Osteoblast (primary cell): ENCODE measurements around the gene INO80B. TPM values are rescaled to one million over a fixed set of nuclear protein-coding genes. Genes with fewer than 3 reads are reported as not detected.

Experiments used
- DNase-seq: peaks from one replicate; pipeline ENCODE4 v3.0.0; 2011; ENCODE audit warnings: low spot score, mixed read lengths; ENCODE audit not compliant: insufficient read length; ENCODE audit errors: missing footprints
- H2AFZ ChIP-seq: 2 replicates; pipeline ENCODE4 v1.6.0; 2011; ENCODE audit warnings: mild to moderate bottlenecking, low read length
- H3K27ac ChIP-seq: 2 replicates; pipeline ENCODE4 v1.5.1; 2011; ENCODE audit warnings: mild to moderate bottlenecking, low read depth, low read length, moderate library complexity
- H3K27me3 ChIP-seq: 2 replicates; pipeline ENCODE4 v1.6.0; 2012; ENCODE audit warnings: mild to moderate bottlenecking, control low read depth, inconsistent platforms, low read length, moderate library complexity; ENCODE audit not compliant: insufficient read depth
- H3K36me3 ChIP-seq: 2 replicates; pipeline ENCODE4 v1.5.1; 2011; ENCODE audit warnings: mild to moderate bottlenecking, low read length, control low read depth, moderate library complexity; ENCODE audit not compliant: insufficient read depth
- H3K4me1 ChIP-seq: 2 replicates; pipeline ENCODE4 v1.5.1; 2011; ENCODE audit warnings: mild to moderate bottlenecking, low read length, control low read depth, moderate library complexity; ENCODE audit not compliant: insufficient read depth
- H3K4me2 ChIP-seq: 2 replicates; pipeline ENCODE4 v1.6.0; 2011; ENCODE audit warnings: mild to moderate bottlenecking, low read length; ENCODE audit not compliant: insufficient read depth
- H3K4me3 ChIP-seq: fragments of 200-600 bp; sonication (generic); 3 replicates; pipeline ENCODE4 v1.5.1; 2012; ENCODE audit warnings: mild to moderate bottlenecking, low read length, inconsistent platforms; ENCODE audit not compliant: insufficient read depth
- H3K79me2 ChIP-seq: 2 replicates; pipeline ENCODE4 v1.6.0; 2012; ENCODE audit warnings: mild to moderate bottlenecking, low read length, control low read depth, inconsistent platforms; ENCODE audit not compliant: insufficient read depth
- H3K9me3 ChIP-seq: 2 replicates; pipeline ENCODE4 v1.5.1; 2011; ENCODE audit warnings: low read depth, low read length, control low read depth
- H4K20me1 ChIP-seq: 2 replicates; pipeline ENCODE4 v1.6.0; 2012; ENCODE audit warnings: mild to moderate bottlenecking, low read length, control low read depth; ENCODE audit not compliant: insufficient read depth
- CTCF ChIP-seq: IDR thresholded peaks from 2 replicates; pipeline ENCODE4 v1.5.1; 2011; ENCODE audit warnings: mild to moderate bottlenecking, low read depth, low read length, moderate library complexity; ENCODE audit errors: extremely low read depth
- total RNA-seq: library from RNA; depleted of rRNA; stranded (reverse); fragments of >200 nt; gene quantifications from 2 replicates; pipeline ENCODE4 v1.2.3, GENCODE V29; 2012

Gene INO80B
- total RNA-seq, 1 donor = 15.9 TPM

GRCh38 chr2:74427551-74427950, 27.3 kb upstream of the INO80B start:
- no peak overlapping the region for H3K27ac ChIP-seq
- no peak overlapping the region for H3K4me2 ChIP-seq
- H3K27me3 ChIP-seq = no peaks in the 10 kb centered on the region
- peaks cover 6% of the 10 kb centered on the region for H3K4me1 ChIP-seq
- no peak for TF ChIP-seq CTCF
- H3K9me3 ChIP-seq = no peaks in the 10 kb centered on the region
- peaks cover 41% of the 10 kb centered on the region for H3K36me3 ChIP-seq
- no peak overlapping the region for H2AFZ ChIP-seq
- peaks cover 7% of the 10 kb centered on the region for H4K20me1 ChIP-seq
- no peaks in the 10 kb centered on the region for H3K79me2 ChIP-seq
- peak; percentile 83 for DNase-seq
- no peak overlapping the region for H3K4me3 ChIP-seq

GRCh38 chr2:74428675-74429074, 26.2 kb upstream of the INO80B start:
- Histone ChIP-seq H4K20me1 (peaks cover 7% of the 10 kb centered on the region), H3K4me1 (peaks cover 6% of the 10 kb centered on the region), H3K9me3 (no peaks in the 10 kb centered on the region), H3K4me3 (no peak overlapping the region), H3K36me3 (peaks cover 41% of the 10 kb centered on the region), H3K4me2 (no peak overlapping the region), H3K27me3 (no peaks in the 10 kb centered on the region), H3K27ac (no peak overlapping the region), H3K79me2 (no peaks in the 10 kb centered on the region), H2AFZ (no peak overlapping the region)
- DNase-seq = peak; percentile 82
- TF ChIP-seq CTCF = no peak

- H3K4me3 ChIP-seq = no peak overlapping the region
- peaks cover under 1% of the 10 kb centered on the region for H3K4me1 ChIP-seq
- H3K27ac ChIP-seq = no peak overlapping the region
- H3K27me3 ChIP-seq = no peaks in the 10 kb centered on the region
- H3K36me3 ChIP-seq = peaks cover 41% of the 10 kb centered on the region
- H3K4me2 ChIP-seq = no peak overlapping the region
- H4K20me1 ChIP-seq = peaks cover 7% of the 10 kb centered on the region
- no peak overlapping the region for H2AFZ ChIP-seq
- TF ChIP-seq CTCF = no peak
- H3K79me2 ChIP-seq = no peaks in the 10 kb centered on the region
- DNase-seq = peak; percentile 65
- H3K9me3 ChIP-seq = no peaks in the 10 kb centered on the region
Observed at GRCh38 chr2:74429487-74430451, 25.1 kb upstream of the INO80B start.

- Histone ChIP-seq H3K27me3 (no peaks in the 10 kb centered on the region), H3K4me1 (no peaks in the 10 kb centered on the region), H3K36me3 (peaks cover 35% of the 10 kb centered on the region), H3K79me2 (no peaks in the 10 kb centered on the region), H3K9me3 (no peaks in the 10 kb centered on the region), H2AFZ (no peak overlapping the region), H3K4me2 (no peak overlapping the region), H3K4me3 (no peak overlapping the region), H3K27ac (no peak overlapping the region), H4K20me1 (peaks cover 7% of the 10 kb centered on the region)
- DNase-seq = peak; percentile 54
- no peak for TF ChIP-seq CTCF
Observed at GRCh38 chr2:74430502-74430901, 24.4 kb upstream of the INO80B start.
